KMS-11 (cell line): ENCODE measurements around the gene DLG2.

Experiments
- H2AFZ ChIP-seq: fragments of 200-600 bp; sonication (generic); 2 replicates; pipeline ENCODE4 v1.6.1; 2016; ENCODE audit warnings: antibody characterized with exemption, mixed run types, low read depth
- H3K27ac ChIP-seq: fragments of 200-600 bp; sonication (generic); 2 replicates; pipeline ENCODE4 v1.6.1; 2016; ENCODE audit warnings: mild to moderate bottlenecking, mixed run types
- H3K27me3 ChIP-seq: fragments of 200-600 bp; sonication (generic); 2 replicates; pipeline ENCODE4 v1.6.1; 2017; ENCODE audit warnings: mild to moderate bottlenecking, low read depth, mixed run types, moderate library complexity; ENCODE audit not compliant: insufficient read depth
- H3K36me3 ChIP-seq: fragments of 200-600 bp; sonication (generic); 2 replicates; pipeline ENCODE4 v1.6.1; 2017; ENCODE audit warnings: mild to moderate bottlenecking, mixed run types; ENCODE audit not compliant: insufficient read depth
- H3K4me1 ChIP-seq: fragments of 200-600 bp; sonication (generic); 2 replicates; pipeline ENCODE4 v1.6.1; 2016; ENCODE audit warnings: mild to moderate bottlenecking, low read depth, mixed run types; ENCODE audit not compliant: poor library complexity, severe bottlenecking
- H3K4me2 ChIP-seq: fragments of 200-600 bp; sonication (generic); 2 replicates; pipeline ENCODE4 v1.7.0; 2016; ENCODE audit warnings: mild to moderate bottlenecking, mixed run types
- H3K4me3 ChIP-seq: fragments of 200-600 bp; sonication (generic); IDR thresholded peaks from 2 replicates; pipeline ENCODE4 v1.6.1; 2017; ENCODE audit warnings: low read depth, low read length, mixed read lengths; ENCODE audit not compliant: insufficient read depth
- H3K79me2 ChIP-seq: fragments of 200-600 bp; sonication (generic); 2 replicates; pipeline ENCODE4 v1.6.1; 2016; ENCODE audit warnings: low read depth, mixed run types; ENCODE audit not compliant: insufficient read depth
- H3K9ac ChIP-seq: fragments of 200-600 bp; sonication (generic); 2 replicates; pipeline ENCODE4 v1.6.1; 2016; ENCODE audit warnings: mild to moderate bottlenecking, mixed run types
- H4K20me1 ChIP-seq: fragments of 200-600 bp; sonication (generic); 2 replicates; pipeline ENCODE4 v1.6.1; 2016; ENCODE audit warnings: mild to moderate bottlenecking, mixed run types; ENCODE audit not compliant: insufficient read depth
- TF ChIP-seq, protein P1 (sequence below): fragments of 200-600 bp; sonication (generic); conservative IDR thresholded peaks from 2 replicates; pipeline ENCODE4 v1.6.1; 2017; ENCODE audit warnings: low read depth, mild to moderate bottlenecking, antibody characterized with exemption, low read length, moderate library complexity, mixed read lengths

Gene DLG2

DNA sequence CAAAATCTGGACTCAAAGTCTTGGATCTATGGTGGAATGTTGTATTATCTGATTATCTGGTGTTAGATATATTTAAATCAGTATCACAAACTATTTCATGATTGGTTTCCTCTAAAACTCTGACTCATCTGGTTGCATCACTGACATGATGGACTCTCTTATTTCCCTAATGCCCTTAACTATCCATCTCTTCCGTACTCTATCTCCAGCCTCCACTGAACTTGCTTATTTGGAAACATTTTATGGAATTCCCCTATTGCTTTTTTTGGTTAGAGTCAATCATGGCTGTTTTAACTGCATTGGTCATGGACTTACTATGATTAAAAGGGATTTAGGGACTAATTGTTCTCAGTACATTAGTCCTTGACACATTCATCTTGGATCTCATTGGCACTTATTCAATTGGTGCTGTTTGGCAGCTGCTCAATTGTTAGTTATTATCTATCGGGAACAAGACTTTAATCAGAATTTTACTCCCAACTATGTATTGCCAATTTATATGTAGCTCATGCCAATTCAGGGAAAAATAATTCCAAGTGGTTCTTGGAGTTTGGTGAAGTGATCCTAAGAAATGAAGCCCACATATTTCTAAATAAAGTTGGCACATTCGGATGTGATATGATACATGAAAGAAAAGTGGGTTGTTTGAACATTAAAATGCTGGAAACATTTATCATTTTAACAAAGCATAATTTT lies 1399.0 kb downstream of the DLG2 start:
- Histone ChIP-seq H3K4me3 (no peak overlapping the region), H3K79me2 (no peaks in the 10 kb centered on the region), H3K9ac (no peak overlapping the region), H2AFZ (no peak overlapping the region), H3K4me2 (no peak overlapping the region), H3K4me1 (peaks cover 7% of the 10 kb centered on the region), H4K20me1 (no peaks in the 10 kb centered on the region), H3K27me3 (no peaks in the 10 kb centered on the region), H3K27ac (no peak overlapping the region), H3K36me3 (no peaks in the 10 kb centered on the region)
- TF ChIP-seq, protein P1, sequence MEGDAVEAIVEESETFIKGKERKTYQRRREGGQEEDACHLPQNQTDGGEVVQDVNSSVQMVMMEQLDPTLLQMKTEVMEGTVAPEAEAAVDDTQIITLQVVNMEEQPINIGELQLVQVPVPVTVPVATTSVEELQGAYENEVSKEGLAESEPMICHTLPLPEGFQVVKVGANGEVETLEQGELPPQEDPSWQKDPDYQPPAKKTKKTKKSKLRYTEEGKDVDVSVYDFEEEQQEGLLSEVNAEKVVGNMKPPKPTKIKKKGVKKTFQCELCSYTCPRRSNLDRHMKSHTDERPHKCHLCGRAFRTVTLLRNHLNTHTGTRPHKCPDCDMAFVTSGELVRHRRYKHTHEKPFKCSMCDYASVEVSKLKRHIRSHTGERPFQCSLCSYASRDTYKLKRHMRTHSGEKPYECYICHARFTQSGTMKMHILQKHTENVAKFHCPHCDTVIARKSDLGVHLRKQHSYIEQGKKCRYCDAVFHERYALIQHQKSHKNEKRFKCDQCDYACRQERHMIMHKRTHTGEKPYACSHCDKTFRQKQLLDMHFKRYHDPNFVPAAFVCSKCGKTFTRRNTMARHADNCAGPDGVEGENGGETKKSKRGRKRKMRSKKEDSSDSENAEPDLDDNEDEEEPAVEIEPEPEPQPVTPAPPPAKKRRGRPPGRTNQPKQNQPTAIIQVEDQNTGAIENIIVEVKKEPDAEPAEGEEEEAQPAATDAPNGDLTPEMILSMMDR: no peak

- H3K9ac ChIP-seq: no peak overlapping the region
- 0 out of 2 replicates have a peak overlapping the region, but pooled peaks have one; percentile 7 for H2AFZ ChIP-seq
- H3K27me3 ChIP-seq: no peaks in the 10 kb centered on the region
- no peak overlapping the region for H3K27ac ChIP-seq
- no peaks in the 10 kb centered on the region for H3K36me3 ChIP-seq
- H4K20me1 ChIP-seq: no peaks in the 10 kb centered on the region
- H3K4me1 ChIP-seq: peaks cover 7% of the 10 kb centered on the region
- H3K4me3 ChIP-seq: no peak overlapping the region
- H3K4me2 ChIP-seq: no peak overlapping the region
- TF ChIP-seq, protein P1: no peak
- H3K79me2 ChIP-seq: no peaks in the 10 kb centered on the region
Measured at GRCh38 chr11:84224042-84224441, 1403.1 kb downstream of the DLG2 start.

- Histone ChIP-seq H2AFZ (no peak overlapping the region), H3K27ac (no peak overlapping the region), H3K4me1 (no peaks in the 10 kb centered on the region), H3K4me3 (no peak overlapping the region), H4K20me1 (no peaks in the 10 kb centered on the region), H3K9ac (no peak overlapping the region), H3K4me2 (no peak overlapping the region), H3K79me2 (no peaks in the 10 kb centered on the region), H3K36me3 (no peaks in the 10 kb centered on the region), H3K27me3 (no peaks in the 10 kb centered on the region)
- TF ChIP-seq, protein P1: no peak
Measured at GRCh38 chr11:84218318-84218717, 1408.8 kb downstream of the DLG2 start.

DNA sequence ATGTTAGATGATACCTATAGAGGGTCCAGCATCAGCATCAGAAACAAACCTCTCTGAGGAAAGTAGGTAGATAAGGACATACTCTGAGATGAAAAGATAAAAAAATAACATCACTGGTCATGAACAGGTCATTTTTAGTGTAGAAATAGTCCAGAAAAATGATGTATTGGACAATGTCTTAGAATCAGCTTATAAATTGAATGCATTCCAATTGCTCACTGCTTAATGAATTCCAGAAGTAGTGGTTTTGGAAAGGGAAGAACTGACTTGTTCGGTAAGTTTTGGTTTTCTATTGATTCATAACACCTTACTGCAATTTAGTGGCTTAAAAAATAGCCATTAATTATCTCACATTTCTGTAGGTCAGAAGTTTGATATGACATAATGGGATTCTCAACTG lies 1411.5 kb downstream of the DLG2 start:
- no peak overlapping the region for H3K27ac ChIP-seq
- no peaks in the 10 kb centered on the region for H3K4me1 ChIP-seq
- no peak overlapping the region for H3K9ac ChIP-seq
- no peak overlapping the region for H2AFZ ChIP-seq
- H3K4me3 ChIP-seq: no peak overlapping the region
- TF ChIP-seq, protein P1: no peak
- no peak overlapping the region for H3K4me2 ChIP-seq
- H3K36me3 ChIP-seq: no peaks in the 10 kb centered on the region
- H3K27me3 ChIP-seq: no peaks in the 10 kb centered on the region
- H3K79me2 ChIP-seq: no peaks in the 10 kb centered on the region
- H4K20me1 ChIP-seq: no peaks in the 10 kb centered on the region
